Measurements from ENCODE around the gene ENOX2.
"Not testable (repeated sequence)": the region's sequence is repeated elsewhere in the genome, so short reads cannot be mapped to it uniquely, and the experiment has no call there.

Gene ENOX2

GRCh38 chrX:130827648-130828047 lies 75.4 kb downstream of the ENOX2 start:
- no peak for DNase-seq (ENCODE audit: low read depth)

- no peak for DNase-seq (ENCODE audit: low read depth)
These were observed 76.8 kb downstream of the ENOX2 start for GRCh38 chrX:130826249-130826648.

- no peak for DNase-seq (ENCODE audit: low read depth)
These were observed 77.5 kb downstream of the ENOX2 start for GRCh38 chrX:130825525-130825924.

GRCh38 chrX:130819367-130819766 lies 83.6 kb downstream of the ENOX2 start:
- not testable (repeated sequence) for DNase-seq (ENCODE audit: low read depth)

- not testable (repeated sequence) for DNase-seq (ENCODE audit: low read depth)
These were observed 89.1 kb downstream of the ENOX2 start for GRCh38 chrX:130813932-130814331.

- DNase-seq (ENCODE audit: low read depth): no peak
These were observed 92.4 kb downstream of the ENOX2 start for GRCh38 chrX:130810561-130810960.

GRCh38 chrX:130805903-130806302 lies 97.1 kb downstream of the ENOX2 start:
- no peak for DNase-seq (ENCODE audit: low read depth)

GRCh38 chrX:130803537-130803936 lies 99.5 kb downstream of the ENOX2 start:
- DNase-seq (ENCODE audit: low read depth): no peak

- no peak for DNase-seq (ENCODE audit: low read depth)
These were observed 101.1 kb downstream of the ENOX2 start for GRCh38 chrX:130801901-130802300.

- no peak for DNase-seq (ENCODE audit: low read depth)
These were observed 103.6 kb downstream of the ENOX2 start for GRCh38 chrX:130799393-130799792.

GRCh38 chrX:130793975-130794374 lies 109.0 kb downstream of the ENOX2 start:
- DNase-seq (ENCODE audit: low read depth): no peak

GRCh38 chrX:130791870-130792269 lies 111.1 kb downstream of the ENOX2 start:
- not testable (repeated sequence) for DNase-seq (ENCODE audit: low read depth)

GRCh38 chrX:130789793-130790192 lies 113.2 kb downstream of the ENOX2 start:
- no peak for DNase-seq (ENCODE audit: low read depth)

GRCh38 chrX:130788786-130789581 lies 114.0 kb downstream of the ENOX2 start:
- no peak for DNase-seq (ENCODE audit: low read depth)

GRCh38 chrX:130786030-130786429 lies 117.0 kb downstream of the ENOX2 start:
- no peak for DNase-seq (ENCODE audit: low read depth)

GRCh38 chrX:130778773-130779172 lies 124.2 kb downstream of the ENOX2 start:
- DNase-seq (ENCODE audit: low read depth): no peak

GRCh38 chrX:130775849-130776248 lies 127.2 kb downstream of the ENOX2 start:
- no peak for DNase-seq (ENCODE audit: low read depth)

GRCh38 chrX:130772776-130773143 lies 130.2 kb downstream of the ENOX2 start:
- DNase-seq (ENCODE audit: low read depth): no peak

GRCh38 chrX:130772105-130772775 lies 130.8 kb downstream of the ENOX2 start:
- DNase-seq (ENCODE audit: low read depth): no peak

- no peak for DNase-seq (ENCODE audit: low read depth)
These were observed 131.4 kb downstream of the ENOX2 start for GRCh38 chrX:130771648-130772047.

GRCh38 chrX:130771230-130771629 lies 131.8 kb downstream of the ENOX2 start:
- no peak for DNase-seq (ENCODE audit: low read depth)

- DNase-seq (ENCODE audit: low read depth): no peak
These were observed 132.4 kb downstream of the ENOX2 start for GRCh38 chrX:130770615-130771014.

- no peak for DNase-seq (ENCODE audit: low read depth)
These were observed 133.2 kb downstream of the ENOX2 start for GRCh38 chrX:130769835-130770234.

GRCh38 chrX:130758072-130758471 lies 144.9 kb downstream of the ENOX2 start:
- DNase-seq (ENCODE audit: low read depth): no peak

All from stimulated activated CD8-positive, alpha-beta memory T cell treated with anti-CD3 and anti-CD28 coated beads, Interleukin-4, amount 100 ng/mL, for 24 hours (primary cell).